ENCODE measurements around the gene AP2A1.
A peak's percentile ranks its signal among the peaks of the same experiment; 100 is the strongest.

AP2A1 gene

DNA sequence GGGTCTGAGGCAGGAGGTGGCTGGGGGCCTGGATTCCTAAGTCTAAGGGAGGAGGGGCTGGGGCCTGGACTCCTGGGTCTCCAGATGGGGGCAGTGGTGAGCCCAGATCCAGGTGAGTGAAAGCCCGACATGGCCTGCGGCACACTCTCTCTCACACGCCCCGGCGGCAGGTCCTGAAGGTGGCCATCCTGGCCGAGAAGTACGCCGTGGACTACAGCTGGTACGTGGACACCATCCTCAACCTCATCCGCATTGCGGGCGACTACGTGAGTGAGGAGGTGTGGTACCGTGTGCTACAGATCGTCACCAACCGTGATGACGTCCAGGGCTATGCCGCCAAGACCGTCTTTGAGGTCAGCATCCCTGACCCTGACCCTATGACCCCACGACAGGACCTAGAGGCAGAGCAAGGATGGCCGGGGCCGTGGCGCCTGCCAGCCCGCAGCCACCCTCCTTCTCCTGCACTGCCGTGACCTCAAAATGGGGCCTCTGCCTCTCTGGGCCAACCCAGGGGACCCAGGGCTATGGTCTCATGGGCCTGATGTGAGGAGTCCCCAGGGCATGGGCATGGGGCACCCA is 33.1 kb downstream of the AP2A1 start:
- no peak for DNase-seq (ENCODE audit: low read depth)
- TF ChIP-seq, protein P1, sequence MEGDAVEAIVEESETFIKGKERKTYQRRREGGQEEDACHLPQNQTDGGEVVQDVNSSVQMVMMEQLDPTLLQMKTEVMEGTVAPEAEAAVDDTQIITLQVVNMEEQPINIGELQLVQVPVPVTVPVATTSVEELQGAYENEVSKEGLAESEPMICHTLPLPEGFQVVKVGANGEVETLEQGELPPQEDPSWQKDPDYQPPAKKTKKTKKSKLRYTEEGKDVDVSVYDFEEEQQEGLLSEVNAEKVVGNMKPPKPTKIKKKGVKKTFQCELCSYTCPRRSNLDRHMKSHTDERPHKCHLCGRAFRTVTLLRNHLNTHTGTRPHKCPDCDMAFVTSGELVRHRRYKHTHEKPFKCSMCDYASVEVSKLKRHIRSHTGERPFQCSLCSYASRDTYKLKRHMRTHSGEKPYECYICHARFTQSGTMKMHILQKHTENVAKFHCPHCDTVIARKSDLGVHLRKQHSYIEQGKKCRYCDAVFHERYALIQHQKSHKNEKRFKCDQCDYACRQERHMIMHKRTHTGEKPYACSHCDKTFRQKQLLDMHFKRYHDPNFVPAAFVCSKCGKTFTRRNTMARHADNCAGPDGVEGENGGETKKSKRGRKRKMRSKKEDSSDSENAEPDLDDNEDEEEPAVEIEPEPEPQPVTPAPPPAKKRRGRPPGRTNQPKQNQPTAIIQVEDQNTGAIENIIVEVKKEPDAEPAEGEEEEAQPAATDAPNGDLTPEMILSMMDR (conservative IDR thresholded peaks at IDR 0.05; ENCODE audit: low read depth, low read length) = peak; percentile 39
- H3K4me3 ChIP-seq (ENCODE audit: low read length) = no peak overlapping the region

DNA sequence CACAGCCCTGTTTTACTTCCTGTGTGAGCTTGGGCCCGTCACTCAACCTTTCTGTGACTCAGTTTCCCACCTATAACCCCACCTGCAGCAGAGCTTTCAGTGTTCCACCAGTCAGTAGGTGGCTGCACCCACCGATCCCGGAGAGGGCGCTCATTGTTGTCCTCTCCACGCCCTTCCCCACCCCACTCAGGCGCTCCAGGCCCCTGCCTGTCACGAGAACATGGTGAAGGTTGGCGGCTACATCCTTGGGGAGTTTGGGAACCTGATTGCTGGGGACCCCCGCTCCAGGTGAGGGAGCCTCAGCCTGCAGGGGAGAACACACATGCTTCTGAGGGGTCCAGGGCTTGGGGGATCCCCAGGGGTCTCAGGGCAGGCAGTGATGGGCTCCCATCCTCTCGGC is 34.0 kb downstream of the AP2A1 start:
- DNase-seq (ENCODE audit: low read depth) = no peak
- H3K4me3 ChIP-seq (ENCODE audit: low read length) = no peak overlapping the region
- TF ChIP-seq, protein P1 (conservative IDR thresholded peaks at IDR 0.05; ENCODE audit: low read depth, low read length) = no peak

GRCh38 chr19:49801401-49801888 is 34.6 kb downstream of the AP2A1 start:
- no peak for DNase-seq (ENCODE audit: low read depth)
- H3K4me3 ChIP-seq (ENCODE audit: low read length) = no peak overlapping the region
- TF ChIP-seq, protein P1 (conservative IDR thresholded peaks at IDR 0.05; ENCODE audit: low read depth, low read length) = no peak

DNA sequence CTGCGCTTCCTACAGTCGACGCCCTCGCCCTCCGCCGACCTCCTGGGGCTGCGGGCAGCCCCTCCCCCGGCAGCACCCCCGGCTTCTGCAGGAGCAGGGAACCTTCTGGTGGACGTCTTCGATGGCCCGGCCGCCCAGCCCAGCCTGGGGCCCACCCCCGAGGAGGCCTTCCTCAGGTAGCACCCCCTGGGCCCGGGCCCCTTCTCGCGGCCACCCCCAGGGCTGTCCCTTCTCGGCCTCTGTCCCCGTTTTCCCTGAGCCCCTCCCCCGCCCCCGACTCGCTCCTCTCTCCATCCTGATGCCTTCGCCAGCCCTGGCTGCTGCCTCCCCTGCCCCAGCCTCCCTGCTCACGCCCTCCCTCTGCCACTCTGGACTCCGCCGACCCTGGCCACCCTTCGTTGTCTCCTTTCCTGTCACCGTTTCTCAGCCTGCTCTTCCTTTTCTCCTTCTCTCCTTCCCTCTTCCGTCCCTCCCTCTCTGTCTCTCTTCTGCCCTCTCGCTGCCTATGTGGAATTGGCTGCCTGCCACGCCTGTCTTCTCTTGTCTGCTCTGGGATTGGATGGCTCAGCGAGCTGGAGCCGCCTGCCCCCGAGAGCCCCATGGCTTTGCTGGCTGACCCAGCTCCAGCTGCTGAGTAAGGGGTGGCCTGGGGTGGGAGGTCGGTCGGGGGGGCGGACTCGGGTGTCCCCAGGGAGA is 35.3 kb downstream of the AP2A1 start:
- TF ChIP-seq, protein P1 (conservative IDR thresholded peaks at IDR 0.05; ENCODE audit: low read depth, low read length) = peak; percentile 39
- DNase-seq (ENCODE audit: low read depth) = peak; percentile 61
- H3K4me3 ChIP-seq (ENCODE audit: low read length) = peak overlapping the region; percentile 41

DNA sequence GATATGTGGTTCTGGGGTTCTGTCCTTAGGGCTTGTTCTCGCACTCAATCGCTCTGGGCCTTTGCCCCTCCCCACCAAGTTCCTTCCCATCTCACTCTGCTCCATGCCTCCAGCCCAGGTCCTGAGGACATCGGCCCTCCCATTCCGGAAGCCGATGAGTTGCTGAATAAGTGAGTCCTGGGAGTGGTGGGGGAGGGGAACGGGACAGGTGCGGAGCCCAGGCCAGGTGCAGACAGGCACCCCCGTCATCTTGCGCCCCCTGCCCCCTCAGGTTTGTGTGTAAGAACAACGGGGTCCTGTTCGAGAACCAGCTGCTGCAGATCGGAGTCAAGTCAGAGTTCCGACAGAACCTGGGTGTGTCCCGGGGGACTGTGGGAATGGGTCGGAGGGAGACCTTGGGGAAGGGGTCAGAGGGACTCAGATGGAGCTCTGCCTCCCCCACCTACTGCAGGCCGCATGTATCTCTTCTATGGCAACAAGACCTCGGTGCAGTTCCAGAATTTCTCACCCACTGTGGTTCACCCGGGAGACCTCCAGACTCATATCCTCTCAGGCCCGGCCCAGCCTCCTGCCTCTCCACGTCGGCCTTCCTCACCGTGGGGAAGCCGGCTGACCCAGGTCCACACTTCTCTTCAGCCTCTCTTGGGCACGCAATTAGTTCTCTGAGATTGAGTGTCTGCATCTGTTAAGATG is 36.2 kb downstream of the AP2A1 start:
- TF ChIP-seq, protein P1 (conservative IDR thresholded peaks at IDR 0.05; ENCODE audit: low read depth, low read length) = no peak
- no peak for DNase-seq (ENCODE audit: low read depth)
- H3K4me3 ChIP-seq (ENCODE audit: low read length) = no peak overlapping the region

DNA sequence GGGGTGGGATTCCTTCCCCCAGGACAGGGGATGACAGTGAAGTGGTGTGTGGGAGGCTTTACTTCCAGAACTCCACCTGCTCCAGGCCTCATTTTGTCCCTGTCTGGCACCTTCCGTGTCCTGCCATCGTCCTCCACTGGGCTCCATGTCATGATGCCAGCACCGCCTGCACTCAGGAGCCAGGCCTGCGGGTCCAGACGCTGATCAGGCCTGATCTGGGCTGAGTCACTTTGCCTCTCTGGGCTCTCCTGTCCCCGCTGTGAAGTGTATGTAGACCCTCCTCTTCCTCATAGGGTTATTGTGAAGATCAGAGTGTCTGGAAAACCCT is 36.7 kb downstream of the AP2A1 start:
- no peak overlapping the region for H3K4me3 ChIP-seq (ENCODE audit: low read length)
- TF ChIP-seq, protein P1 (conservative IDR thresholded peaks at IDR 0.05; ENCODE audit: low read depth, low read length) = no peak
- DNase-seq (ENCODE audit: low read depth) = no peak
